ENCODE results near the gene PFDN4. TPM values are rescaled to one million over a fixed set of nuclear protein-coding genes. Genes with fewer than 3 reads are reported as not detected.

Gene PFDN4
- total and polyA plus RNA-seq, 2 of the 4 experiments (the other 2 are of a cell fraction): 14.9 to 93.2 TPM

DNA sequence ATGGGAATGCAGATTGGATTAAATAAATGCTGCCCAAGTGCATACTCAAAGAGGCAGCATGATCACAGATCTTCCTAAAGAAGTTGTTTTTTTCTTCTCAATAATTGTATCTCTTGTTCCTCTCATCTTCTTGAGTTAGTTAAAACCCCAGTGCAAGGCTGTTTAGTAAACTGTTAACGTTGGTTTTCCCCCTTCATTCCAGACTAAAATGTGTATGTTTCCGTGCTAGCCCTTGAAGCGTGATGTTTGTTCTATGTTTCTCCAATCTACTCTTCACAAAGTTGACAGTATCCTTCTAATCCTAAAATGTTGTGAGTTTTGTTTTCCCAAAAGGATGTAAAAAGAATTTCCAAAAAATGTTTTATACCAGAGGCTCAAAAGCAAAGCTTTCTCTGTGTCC is 49.7 kb upstream of the PFDN4 start (continued):
- TF ChIP-seq SMC3 (IDR thresholded peaks at IDR 0.05; ENCODE audit: low read depth, low read length): no peak
- no peak for TF ChIP-seq MAZ (IDR thresholded peaks at IDR 0.05; ENCODE audit: borderline replicate concordance, low read depth, low read length)
- TF ChIP-seq BHLHE40 (IDR thresholded peaks at IDR 0.05; ENCODE audit: low read depth, low read length): no peak
- no peak for TF ChIP-seq NFE2L2 (IDR thresholded peaks at IDR 0.05; ENCODE audit: low read depth, low read length)
- TF ChIP-seq MAFK (IDR thresholded peaks at IDR 0.05; ENCODE audit: low read depth, low read length): no peak
- TF ChIP-seq RCOR1 (IDR thresholded peaks at IDR 0.05; ENCODE audit: insufficient replicate concordance, low read length): no peak
- TF ChIP-seq CHD1 (IDR thresholded peaks at IDR 0.05; ENCODE audit: low read depth, low read length): no peak

DNA sequence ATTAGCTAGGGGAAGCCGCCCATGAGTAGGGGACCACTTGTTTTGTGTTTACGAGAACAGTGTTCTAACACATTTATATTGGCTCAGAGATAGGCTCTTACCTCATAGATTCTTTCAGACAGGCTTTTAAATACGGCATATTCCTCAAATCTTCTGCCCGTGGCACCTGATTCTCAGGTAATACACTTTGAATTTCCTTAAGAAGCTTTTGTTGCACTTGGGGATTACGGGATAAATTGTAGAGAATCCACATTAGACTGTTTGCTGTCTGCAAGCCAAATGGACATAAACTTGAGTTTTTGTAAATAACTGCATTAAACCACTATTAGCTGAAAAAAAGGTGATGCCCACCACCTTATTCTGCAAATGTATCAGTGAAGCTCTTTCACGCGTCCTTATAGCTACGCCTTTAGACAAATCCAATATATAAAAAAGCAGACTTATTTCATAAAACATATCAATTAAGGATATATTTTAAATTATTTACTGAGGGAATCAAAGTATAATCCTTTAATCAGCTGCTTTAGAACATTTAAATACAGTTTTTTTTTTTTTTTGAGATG is 49.0 kb upstream of the PFDN4 start:
- no peaks in the 10 kb centered on the region for H3K9me3 ChIP-seq (ENCODE audit: control insufficient read depth, insufficient read depth, low read length)
- H2BK5ac ChIP-seq (ENCODE audit: low read depth, low read length, poor library complexity, severe bottlenecking): no peak overlapping the region
- no TSS peak for BruUV-seq (replicated peaks)
- H2BK20ac ChIP-seq (ENCODE audit: low read depth, low read length): no peak overlapping the region
- no peak overlapping the region for H3K27ac ChIP-seq (ENCODE audit: insufficient read depth, low read length)
- ChIA-PET CTCF (interaction anchor here (1.2 kb wide), 1 partner anchor 9 kb away, joined by 3 read pairs; no protein-coding TSS in a partner anchor), POLR2A (ENCODE audit: unreplicated experiment) (no interaction called here)
- DNase-seq: no peak
- in situ Hi-C loops (cut with MboI; ENCODE audit: low sequenced_read_pairs): no loop called here
- no peak overlapping the region for H4K8ac ChIP-seq (ENCODE audit: low read depth in 2 of 2, low read length in 2 of 2)
- no peaks in the 10 kb centered on the region for H3K4me1 ChIP-seq (ENCODE audit: control insufficient read depth, insufficient read depth, low read length)
- no peak overlapping the region for H2AK9ac ChIP-seq (replicated peaks; ENCODE audit: low read depth, low read length, poor library complexity)
- no peak overlapping the region for H4K91ac ChIP-seq (ENCODE audit: insufficient read depth, low read depth, low read length)
- no peaks in the 10 kb centered on the region for H4K20me1 ChIP-seq (ENCODE audit: insufficient read depth, low read length)
- no peak overlapping the region for H3K4ac ChIP-seq (ENCODE audit: low read depth, low read length)
- H3K36me3 ChIP-seq (ENCODE audit: control insufficient read depth, insufficient read depth, low read length): no peaks in the 10 kb centered on the region
- dilution Hi-C loops (cut with HindIII; ENCODE audit: low sequenced_read_pairs, unreplicated experiment): no loop called here
- H3K14ac ChIP-seq (replicated peaks; ENCODE audit: low read depth, low read length): no peak overlapping the region
- no peak overlapping the region for H2BK15ac ChIP-seq (ENCODE audit: low read depth, low read length)
- H3K4me2 ChIP-seq (ENCODE audit: low read depth, low read length): no peak overlapping the region
- H2BK120ac ChIP-seq (ENCODE audit: low read depth, low read length): no peak overlapping the region
- H2AK5ac ChIP-seq (ENCODE audit: low read depth, low read length): no peak overlapping the region
- no peak for ATAC-seq (ENCODE audit: low read depth)
- H3K9ac ChIP-seq (ENCODE audit: low read depth, low read length): no peak overlapping the region
- no peak overlapping the region for H4K5ac ChIP-seq (ENCODE audit: low read depth, low read length)
- no peaks in the 10 kb centered on the region for H3K9me1 ChIP-seq (ENCODE audit: insufficient read depth, low read length)
- no CpG with 5 or more reads among the region's 8 CpGs for WGBS, 2 experiments (ENCODE audit: extremely low coverage in 2 of 2, insufficient read length in 1 of 2)
- no peak overlapping the region for H3K56ac ChIP-seq (ENCODE audit: extremely low read depth, insufficient read depth, low read length)
- no peak overlapping the region for H3K4me3 ChIP-seq (ENCODE audit: insufficient read depth, low read depth, low read length)
- intact Hi-C loops (cut with micrococcal nuclease): no loop called here
- no peak overlapping the region for H2AFZ ChIP-seq (replicated peaks; ENCODE audit: low read length, poor library complexity)
- H3K27me3 ChIP-seq (ENCODE audit: control insufficient read depth, insufficient read depth, low read length): peaks cover 30% of the 10 kb centered on the region
- no peaks in the 10 kb centered on the region for H3K79me1 ChIP-seq (ENCODE audit: low read depth in 1 of 2, low read length in 2 of 2)
- H3K23ac ChIP-seq (ENCODE audit: low read depth, low read length): no peak overlapping the region
- H3K18ac ChIP-seq (ENCODE audit: low read depth, low read length): no peak overlapping the region
- TF ChIP-seq POLR2A (IDR thresholded peaks at IDR 0.05; ENCODE audit: low read depth, low read length) (no peak), MAZ (IDR thresholded peaks at IDR 0.05; ENCODE audit: borderline replicate concordance, low read depth, low read length) (no peak), CHD1 (IDR thresholded peaks at IDR 0.05; ENCODE audit: low read depth, low read length) (no peak), RFX5 (IDR thresholded peaks at IDR 0.05; ENCODE audit: low read depth, low read length) (no peak), RAD21 (IDR thresholded peaks at IDR 0.05; ENCODE audit: low read length) (no peak), MXI1 (IDR thresholded peaks at IDR 0.05; ENCODE audit: borderline replicate concordance, low read depth, low read length) (no peak), NFE2L2 (IDR thresholded peaks at IDR 0.05; ENCODE audit: low read depth, low read length) (no peak), FOS (IDR thresholded peaks at IDR 0.05; ENCODE audit: low read depth, low read length) (no peak)
- TF ChIP-seq, protein P1, sequence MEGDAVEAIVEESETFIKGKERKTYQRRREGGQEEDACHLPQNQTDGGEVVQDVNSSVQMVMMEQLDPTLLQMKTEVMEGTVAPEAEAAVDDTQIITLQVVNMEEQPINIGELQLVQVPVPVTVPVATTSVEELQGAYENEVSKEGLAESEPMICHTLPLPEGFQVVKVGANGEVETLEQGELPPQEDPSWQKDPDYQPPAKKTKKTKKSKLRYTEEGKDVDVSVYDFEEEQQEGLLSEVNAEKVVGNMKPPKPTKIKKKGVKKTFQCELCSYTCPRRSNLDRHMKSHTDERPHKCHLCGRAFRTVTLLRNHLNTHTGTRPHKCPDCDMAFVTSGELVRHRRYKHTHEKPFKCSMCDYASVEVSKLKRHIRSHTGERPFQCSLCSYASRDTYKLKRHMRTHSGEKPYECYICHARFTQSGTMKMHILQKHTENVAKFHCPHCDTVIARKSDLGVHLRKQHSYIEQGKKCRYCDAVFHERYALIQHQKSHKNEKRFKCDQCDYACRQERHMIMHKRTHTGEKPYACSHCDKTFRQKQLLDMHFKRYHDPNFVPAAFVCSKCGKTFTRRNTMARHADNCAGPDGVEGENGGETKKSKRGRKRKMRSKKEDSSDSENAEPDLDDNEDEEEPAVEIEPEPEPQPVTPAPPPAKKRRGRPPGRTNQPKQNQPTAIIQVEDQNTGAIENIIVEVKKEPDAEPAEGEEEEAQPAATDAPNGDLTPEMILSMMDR (conservative IDR thresholded peaks at IDR 0.05; ENCODE audit: low read depth, low read length): no peak
- TF ChIP-seq, protein P2, sequence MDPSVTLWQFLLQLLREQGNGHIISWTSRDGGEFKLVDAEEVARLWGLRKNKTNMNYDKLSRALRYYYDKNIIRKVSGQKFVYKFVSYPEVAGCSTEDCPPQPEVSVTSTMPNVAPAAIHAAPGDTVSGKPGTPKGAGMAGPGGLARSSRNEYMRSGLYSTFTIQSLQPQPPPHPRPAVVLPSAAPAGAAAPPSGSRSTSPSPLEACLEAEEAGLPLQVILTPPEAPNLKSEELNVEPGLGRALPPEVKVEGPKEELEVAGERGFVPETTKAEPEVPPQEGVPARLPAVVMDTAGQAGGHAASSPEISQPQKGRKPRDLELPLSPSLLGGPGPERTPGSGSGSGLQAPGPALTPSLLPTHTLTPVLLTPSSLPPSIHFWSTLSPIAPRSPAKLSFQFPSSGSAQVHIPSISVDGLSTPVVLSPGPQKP (IDR thresholded peaks at IDR 0.05; ENCODE audit: borderline replicate concordance, low read depth, low read length): no peak
